Mesenchymal stem cell (in vitro differentiated cells and primary cell): ENCODE measurements around the gene PRKCZ.

Experiments
- DNase-seq: peaks from one replicate; pipeline ENCODE4 v3.0.0-alpha.2; 2013
- H2AFZ ChIP-seq: one replicate; pipeline ENCODE4 v1.6.1; 2013; ENCODE audit warnings: low read depth, mild to moderate bottlenecking, control low read depth, inconsistent platforms, low read length, moderate library complexity
- H2AK5ac ChIP-seq: 2 replicates; pipeline ENCODE4 v1.6.1; 2013; ENCODE audit warnings: low read length, moderate library complexity, mild to moderate bottlenecking, inconsistent platforms; ENCODE audit not compliant: severe bottlenecking
- H2BK120ac ChIP-seq: one replicate; pipeline ENCODE4 v1.6.1; 2013; ENCODE audit warnings: low read depth, mild to moderate bottlenecking, inconsistent platforms, low read length, moderate library complexity
- H2BK12ac ChIP-seq, 2 experiments: one replicate each; pipeline ENCODE4 v1.6.1; 2013; ENCODE audit warnings: inconsistent platforms in 2 of 2, low read length in 2 of 2, mild to moderate bottlenecking in 2 of 2, moderate library complexity in 2 of 2, control low read depth in 1 of 2
- H2BK15ac ChIP-seq: one replicate; pipeline ENCODE4 v1.6.1; 2013; ENCODE audit warnings: mild to moderate bottlenecking, low read depth, inconsistent platforms; ENCODE audit not compliant: poor library complexity, severe bottlenecking
- H2BK5ac ChIP-seq: 2 replicates; pipeline ENCODE4 v1.6.1; 2013; ENCODE audit warnings: low read depth, mild to moderate bottlenecking, low read length, control low read depth, inconsistent platforms; ENCODE audit not compliant: poor library complexity, severe bottlenecking
- H3K14ac ChIP-seq, 2 experiments: one replicate each; pipeline ENCODE4 v1.6.1; 2013; ENCODE audit warnings: inconsistent platforms in 2 of 2, low read length in 2 of 2, control low read depth in 1 of 2, mild to moderate bottlenecking in 1 of 2, moderate library complexity in 1 of 2
- H3K18ac ChIP-seq, 2 experiments: one replicate each; pipeline ENCODE4 v1.6.1; 2013; ENCODE audit warnings: inconsistent platforms in 2 of 2, low read length in 2 of 2, control low read depth in 1 of 2, low read depth in 1 of 2, mild to moderate bottlenecking in 1 of 2
- H3K23ac ChIP-seq, 2 experiments: one replicate each; pipeline ENCODE4 v1.6.1; 2013; ENCODE audit warnings: inconsistent platforms in 2 of 2, low read length in 2 of 2, mild to moderate bottlenecking in 2 of 2, moderate library complexity in 2 of 2, control low read depth in 1 of 2
- H3K27ac ChIP-seq: 2 replicates; pipeline ENCODE4 v1.5.1; 2013; ENCODE audit warnings: mild to moderate bottlenecking, moderate library complexity, low read length, control low read depth, inconsistent platforms; ENCODE audit not compliant: poor library complexity, severe bottlenecking
- H3K27me3 ChIP-seq, 2 experiments: 2 replicates each; pipeline versions ENCODE4 v1.6.1 to v1.7.0; 2013; ENCODE audit warnings: low read length in 2 of 2, mild to moderate bottlenecking in 2 of 2, moderate library complexity in 2 of 2, control low read depth in 1 of 2, inconsistent platforms in 1 of 2; ENCODE audit not compliant: control insufficient read depth in 1 of 2, insufficient read depth in 1 of 2
- H3K36me3 ChIP-seq, 2 experiments: 2 replicates each; pipeline versions ENCODE4 v1.6.1 to v1.7.0; 2013; ENCODE audit warnings: low read length in 2 of 2, control low read depth in 1 of 2, inconsistent platforms in 1 of 2, low read depth in 1 of 2, mild to moderate bottlenecking in 1 of 2; ENCODE audit not compliant: insufficient read depth in 2 of 2, control insufficient read depth in 1 of 2
- H3K4ac ChIP-seq, 2 experiments: one replicate each; pipeline ENCODE4 v1.6.1; 2013; ENCODE audit warnings: inconsistent platforms in 2 of 2, low read length in 2 of 2, mild to moderate bottlenecking in 2 of 2, moderate library complexity in 2 of 2, control low read depth in 1 of 2, low read depth in 1 of 2
- H3K4me1 ChIP-seq: 2 replicates; pipeline ENCODE4 v1.6.1; 2013; ENCODE audit warnings: low read depth, low read length, control low read depth; ENCODE audit not compliant: control insufficient read depth, insufficient read depth
- H3K4me2 ChIP-seq: 2 replicates; pipeline ENCODE4 v1.6.1; 2013; ENCODE audit warnings: low read length, mild to moderate bottlenecking, inconsistent platforms; ENCODE audit not compliant: poor library complexity, severe bottlenecking
- H3K4me3 ChIP-seq, 2 experiments: 2 replicates each; pipeline versions ENCODE4 v1.5.1 to v1.7.0; 2013; ENCODE audit warnings: low read length in 2 of 2, mild to moderate bottlenecking in 2 of 2, control low read depth in 1 of 2, low read depth in 1 of 2; ENCODE audit not compliant: insufficient read depth in 1 of 2
- H3K79me1 ChIP-seq: replicated peaks from 2 replicates; pipeline ENCODE4 v1.6.1; 2013; ENCODE audit warnings: mild to moderate bottlenecking, control low read depth, low read length, inconsistent platforms; ENCODE audit not compliant: poor library complexity, severe bottlenecking
- H3K9ac ChIP-seq: 2 replicates; pipeline ENCODE4 v1.7.0; 2013; ENCODE audit warnings: mild to moderate bottlenecking, low read length, moderate library complexity
- H3K9me3 ChIP-seq: 2 replicates; pipeline ENCODE4 v1.7.0; 2013; ENCODE audit warnings: mild to moderate bottlenecking, low read length; ENCODE audit not compliant: control insufficient read depth
- H4K8ac ChIP-seq: one replicate; pipeline ENCODE4 v1.6.1; 2013; ENCODE audit warnings: inconsistent platforms, mild to moderate bottlenecking, low read length, moderate library complexity
- H4K91ac ChIP-seq: one replicate; pipeline ENCODE4 v1.6.1; 2013; ENCODE audit warnings: mild to moderate bottlenecking, low read length, inconsistent platforms
- WGBS: methylation state at CpG from one replicate; pipeline ENCODE4 v1.1.7; 2013; ENCODE audit warnings: mixed read lengths; 5-methylcytosine and 5-hydroxymethylcytosine counted together

PRKCZ gene

DNA sequence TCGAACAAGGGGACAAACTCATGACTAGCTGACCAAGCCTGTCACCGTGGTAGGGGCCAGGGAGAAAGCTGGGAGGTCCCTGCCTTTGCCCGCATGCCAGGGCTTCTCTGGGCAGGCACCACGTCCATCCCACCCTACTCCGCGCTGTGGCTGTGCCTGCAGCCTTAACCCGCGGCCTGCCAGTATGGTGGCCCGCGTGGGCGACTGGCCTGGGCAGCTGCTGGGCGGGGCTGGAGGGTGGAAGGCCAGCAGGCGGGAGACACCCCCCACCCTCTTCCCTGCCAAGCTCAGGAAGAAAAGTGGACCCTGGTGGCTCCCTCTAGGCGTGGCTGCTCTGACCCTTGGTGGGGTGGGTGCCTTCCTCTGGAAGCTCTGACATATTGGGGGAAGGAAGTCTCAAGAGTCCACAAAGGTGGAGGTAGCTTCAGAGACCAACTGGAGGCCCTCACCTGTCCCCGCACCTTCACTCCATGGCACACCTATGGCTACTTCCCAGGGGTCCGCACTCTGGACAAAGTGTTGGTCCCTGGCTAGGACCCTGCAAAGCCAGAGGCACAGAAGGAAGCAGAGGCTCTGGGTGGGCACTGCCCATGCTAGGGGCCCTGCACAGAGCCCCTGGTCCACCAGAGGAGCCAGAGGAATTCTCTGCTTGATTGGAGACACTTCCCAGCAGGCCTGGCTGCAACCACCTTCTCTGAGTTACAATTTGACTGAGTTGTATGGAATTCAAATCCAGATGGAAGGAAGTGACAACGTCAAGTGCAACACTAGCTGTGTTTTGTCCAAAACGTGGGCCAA lies 174.6 kb downstream of the PRKCZ start:
- DNase-seq = no peak
- H3K9ac ChIP-seq = no peak overlapping the region
- H2BK15ac ChIP-seq = no peak overlapping the region
- H3K4me1 ChIP-seq = peaks cover 11% of the 10 kb centered on the region
- peak overlapping the region in 1 of 2 experiments; percentile 2 for H2BK12ac ChIP-seq
- WGBS = 90% methylated on average over 16 of the region's 18 CpGs
- H2AFZ ChIP-seq = no peak overlapping the region
- H3K4me2 ChIP-seq = no peak overlapping the region
- H3K23ac ChIP-seq = no peak overlapping the region
- peaks cover 6% of the 10 kb centered on the region for H3K79me1 ChIP-seq
- H3K36me3 ChIP-seq = peaks cover 0 to 6% of the 10 kb centered on the region in 2 experiments
- no peaks in the 10 kb centered on the region for H3K9me3 ChIP-seq
- H3K14ac ChIP-seq = no peak overlapping the region
- H3K4ac ChIP-seq = no peak overlapping the region
- H2BK5ac ChIP-seq = no peak overlapping the region
- H3K18ac ChIP-seq = peak overlapping the region in 1 of 2 experiments; percentile 22
- H3K27ac ChIP-seq = no peak overlapping the region
- H4K91ac ChIP-seq = no peak overlapping the region
- H2AK5ac ChIP-seq = no peak overlapping the region
- no peak overlapping the region for H4K8ac ChIP-seq
- H3K27me3 ChIP-seq = no peaks in the 10 kb centered on the region
- no peak overlapping the region for H2BK120ac ChIP-seq
- H3K4me3 ChIP-seq = no peak overlapping the region

DNA sequence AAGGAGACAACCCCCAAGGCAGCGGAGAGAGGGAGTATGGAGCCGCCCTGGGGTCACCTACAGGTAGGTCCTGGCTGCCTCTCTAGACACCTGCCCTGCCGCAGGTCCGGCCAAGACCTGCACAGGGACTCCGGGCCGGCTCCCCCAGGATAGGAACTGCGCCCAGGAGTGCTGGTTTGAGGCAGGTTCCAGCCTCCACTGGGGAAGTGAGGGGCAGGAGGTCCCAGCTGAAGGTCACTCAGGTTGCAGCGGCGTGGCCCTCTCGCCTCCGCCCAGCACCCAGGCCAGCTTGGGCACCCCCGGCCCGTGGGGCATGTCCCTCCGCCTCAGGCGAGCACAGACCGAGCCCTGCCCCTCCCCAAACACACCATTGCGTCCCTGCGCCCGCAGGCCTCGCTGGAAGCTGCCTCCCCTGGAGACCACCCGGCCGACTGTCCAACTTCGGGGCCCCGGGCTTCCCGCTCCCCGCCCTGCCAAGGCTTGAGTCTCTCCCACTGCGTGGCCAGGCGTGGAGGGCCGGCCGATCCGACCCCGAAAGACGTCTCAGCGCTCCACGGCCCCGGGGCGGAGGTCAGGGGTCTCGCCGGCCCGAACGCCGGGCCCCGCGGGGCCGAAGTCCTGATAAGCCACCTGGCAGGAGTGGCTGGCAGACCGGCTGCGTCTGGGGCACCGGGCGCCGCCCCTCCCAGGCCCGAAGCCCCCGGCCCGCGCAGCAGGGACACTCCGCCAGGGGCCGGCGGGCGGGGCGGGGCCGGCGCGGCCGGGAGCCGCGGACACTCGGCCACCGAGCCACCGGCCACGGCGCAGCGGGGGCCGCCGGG lies 176.5 kb downstream of the PRKCZ start:
- Histone ChIP-seq H3K79me1 (peaks cover 6% of the 10 kb centered on the region), H2AK5ac (peak overlapping the region; percentile 97), H2AFZ (peak overlapping the region; percentile 80), H3K23ac (peak overlapping the region in 1 of 2 experiments; percentile 86), H2BK15ac (peak overlapping the region; percentile 97), H3K4me1 (peaks cover 22% of the 10 kb centered on the region), H3K36me3 (peaks cover 0 to 17% of the 10 kb centered on the region in 2 experiments), H4K8ac (peak overlapping the region; percentile 99), H2BK12ac (peak overlapping the region; percentile 49 to 92), H3K27me3 (no peaks in the 10 kb centered on the region), H3K9me3 (no peaks in the 10 kb centered on the region), H3K9ac (peak overlapping the region; percentile 96), H2BK120ac (peak overlapping the region; percentile 100), H3K4me2 (peak overlapping the region; percentile 96), H3K4me3 (peak overlapping the region; percentile 80 to 81), H2BK5ac (no peak overlapping the region), H3K14ac (peak overlapping the region; percentile 78 to 100), H3K4ac (peak overlapping the region; percentile 100), H4K91ac (peak overlapping the region; percentile 100), H3K27ac (no peak overlapping the region), H3K18ac (peak overlapping the region; percentile 99 to 100)
- no peak for DNase-seq
- 25% methylated on average over 36 of the region's 73 CpGs for WGBS

DNA sequence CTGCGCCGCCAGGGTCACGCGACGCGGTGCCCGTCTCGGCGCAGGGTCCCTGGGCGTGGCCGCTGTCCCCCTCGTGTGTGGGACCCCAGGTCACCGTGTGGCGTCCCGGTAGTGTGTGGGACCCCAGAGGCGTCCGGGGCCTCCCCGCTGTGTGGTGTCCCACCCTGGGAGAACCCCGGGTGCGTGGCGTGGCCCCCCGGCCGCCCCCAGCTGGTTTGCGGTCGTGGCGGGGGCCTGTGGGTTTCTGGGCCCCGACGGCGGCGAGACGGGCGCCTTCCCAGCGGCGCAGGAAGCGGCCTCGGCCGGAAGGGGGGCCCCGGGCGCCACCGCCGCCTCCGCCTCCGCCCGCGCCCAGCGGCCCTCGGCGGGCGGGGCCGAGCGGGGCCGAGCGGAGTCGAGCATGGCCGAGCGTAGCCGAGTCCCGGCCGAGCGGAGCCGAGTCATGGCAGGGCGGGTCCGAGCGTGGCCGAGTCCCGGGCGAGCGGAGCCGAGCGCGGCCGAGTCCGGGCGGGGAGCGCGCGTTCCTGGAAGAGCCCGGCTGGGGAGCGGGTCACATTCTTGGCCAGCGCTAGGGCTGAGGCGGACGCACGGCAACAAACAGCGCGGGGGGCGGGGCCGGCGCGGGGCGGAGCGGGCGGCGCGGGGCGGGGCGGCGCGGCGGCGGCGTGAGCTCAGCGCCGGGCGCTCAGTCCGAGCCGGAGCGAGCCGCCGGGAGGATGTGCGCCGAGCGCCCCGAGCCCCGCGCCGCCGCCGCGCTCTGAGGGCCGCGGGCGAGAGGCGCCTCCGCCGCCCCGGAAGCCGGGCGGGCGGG lies 177.3 kb downstream of the PRKCZ start:
- Histone ChIP-seq H4K91ac (peak overlapping the region; percentile 100), H3K4me2 (peak overlapping the region; percentile 96), H3K18ac (peak overlapping the region; percentile 99 to 100), H3K27ac (peak overlapping the region; percentile 55), H3K4me1 (peaks cover 29% of the 10 kb centered on the region), H3K9me3 (no peaks in the 10 kb centered on the region), H3K14ac (peak overlapping the region in 1 of 2 experiments; percentile 100), H3K79me1 (peaks cover 6% of the 10 kb centered on the region), H2BK120ac (peak overlapping the region; percentile 100), H2AK5ac (peak overlapping the region; percentile 97), H4K8ac (peak overlapping the region; percentile 99), H2AFZ (peak overlapping the region; percentile 80), H3K4me3 (peak overlapping the region; percentile 80 to 81), H3K36me3 (peaks cover 0 to 18% of the 10 kb centered on the region in 2 experiments), H3K9ac (peak overlapping the region; percentile 96), H3K23ac (peak overlapping the region in 1 of 2 experiments; percentile 86), H3K27me3 (no peaks in the 10 kb centered on the region), H2BK12ac (peak overlapping the region; percentile 71 to 92), H2BK15ac (peak overlapping the region; percentile 97), H3K4ac (peak overlapping the region; percentile 100), H2BK5ac (peak overlapping the region; percentile 88)
- peak; percentile 96 for DNase-seq
- WGBS = 0% methylated on average over 21 of the region's 129 CpGs
